GM21515 (cell line): ENCODE data around the gene BRCA2.
A peak's percentile ranks its signal among the peaks of the same experiment; 100 is the strongest.

ENCODE experiments used
- ATAC-seq: cut with Tn5 transposase; IDR thresholded peaks from one replicate; pipeline ENCODE4 v1.9.1; 2021; ENCODE audit not compliant: unreplicated experiment

The BRCA2 gene

DNA sequence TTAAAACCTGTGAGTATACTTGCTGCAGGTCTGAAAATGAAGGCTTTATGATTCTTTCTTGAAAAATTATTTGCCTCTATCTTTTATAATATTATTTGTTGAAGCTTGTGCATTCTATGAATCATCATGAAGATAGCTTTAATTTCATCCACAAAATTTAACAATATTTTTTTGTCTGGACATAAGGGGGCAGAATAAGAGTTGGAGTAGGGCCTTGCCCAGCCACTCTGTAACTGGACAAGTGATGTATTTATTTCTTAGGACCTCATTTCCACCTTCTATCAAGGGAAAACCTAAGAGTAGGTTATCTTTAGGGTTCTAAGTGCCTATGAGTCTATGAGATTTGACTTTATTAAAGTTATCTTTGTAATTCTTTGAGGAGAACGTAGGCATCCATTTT lies 62.7 kb downstream of the BRCA2 start:
- no peak for ATAC-seq

DNA sequence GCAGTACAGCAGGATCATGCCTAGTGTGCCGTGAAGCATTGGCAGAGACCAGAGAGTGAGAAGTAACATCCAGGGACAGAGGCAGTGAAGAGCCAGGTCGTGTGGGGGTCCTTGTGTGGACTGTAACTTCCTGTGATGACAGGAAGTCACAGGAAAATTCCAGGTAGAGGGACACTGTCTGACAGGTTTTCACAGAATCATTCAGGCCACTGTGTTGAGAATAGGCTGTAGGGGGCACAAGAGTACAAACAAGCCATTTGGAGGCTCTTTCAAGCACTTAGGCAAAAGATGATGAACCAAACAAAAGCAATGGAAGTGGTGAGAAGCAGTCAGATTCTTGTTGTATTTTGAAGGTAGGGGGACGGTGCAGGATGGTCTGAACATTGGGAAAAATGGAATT lies 66.2 kb downstream of the BRCA2 start:
- ATAC-seq: no peak

DNA sequence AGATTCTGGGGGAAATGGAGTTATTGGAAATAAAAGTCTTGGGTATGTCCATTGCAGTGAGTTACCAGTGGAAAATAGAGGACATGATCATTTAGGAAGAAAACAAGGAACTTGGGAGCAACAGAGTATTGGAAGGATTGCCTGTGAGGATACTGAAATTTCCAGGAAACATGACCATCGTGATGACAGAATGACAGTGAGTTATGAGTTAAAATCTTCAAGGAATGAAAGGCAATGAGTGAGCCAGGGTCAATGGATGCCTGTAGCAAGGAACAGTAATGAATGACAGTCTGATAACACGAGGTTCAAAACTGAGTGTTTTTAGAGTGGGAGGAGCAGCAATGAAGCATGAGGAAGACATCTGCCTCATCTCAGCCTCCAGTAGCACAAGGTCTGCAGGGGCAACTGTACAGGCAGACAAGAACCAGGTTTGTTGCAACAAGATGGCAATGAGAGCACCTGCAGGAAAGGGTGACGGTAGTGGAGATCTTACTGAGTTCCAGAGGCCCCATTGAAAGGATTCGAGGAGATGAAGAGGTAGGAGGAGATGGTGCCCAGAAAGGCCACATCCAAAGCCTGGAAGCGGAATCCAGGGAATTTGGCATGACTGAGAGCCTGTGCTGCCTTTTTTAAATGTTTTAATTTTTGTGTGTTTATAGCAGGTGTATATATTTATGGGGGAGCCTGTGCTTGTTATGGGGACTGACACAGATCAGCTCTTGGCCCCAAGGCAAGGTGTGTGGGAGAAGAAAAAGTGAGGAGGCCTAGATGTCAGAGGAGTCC lies 68.7 kb downstream of the BRCA2 start:
- ATAC-seq: no peak

DNA sequence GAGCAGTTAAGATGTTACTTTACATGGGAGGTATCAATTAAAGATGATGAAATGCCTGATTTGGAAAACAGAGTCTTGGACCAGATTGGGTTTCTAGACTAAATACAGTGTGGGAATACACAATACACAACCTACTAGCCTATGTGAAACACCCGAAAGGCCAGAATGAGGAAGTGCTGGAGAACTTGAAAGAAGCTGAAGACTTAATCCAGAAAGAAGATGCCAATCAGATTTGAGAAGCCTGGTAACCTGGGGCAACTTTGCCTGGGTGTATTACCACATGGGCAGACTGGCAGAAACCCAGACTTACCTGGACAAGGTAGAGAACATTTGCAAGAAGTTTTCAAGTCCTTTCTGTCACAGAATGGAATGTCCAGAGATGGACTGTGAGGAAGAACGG lies 69.4 kb downstream of the BRCA2 start:
- ATAC-seq: no peak

DNA sequence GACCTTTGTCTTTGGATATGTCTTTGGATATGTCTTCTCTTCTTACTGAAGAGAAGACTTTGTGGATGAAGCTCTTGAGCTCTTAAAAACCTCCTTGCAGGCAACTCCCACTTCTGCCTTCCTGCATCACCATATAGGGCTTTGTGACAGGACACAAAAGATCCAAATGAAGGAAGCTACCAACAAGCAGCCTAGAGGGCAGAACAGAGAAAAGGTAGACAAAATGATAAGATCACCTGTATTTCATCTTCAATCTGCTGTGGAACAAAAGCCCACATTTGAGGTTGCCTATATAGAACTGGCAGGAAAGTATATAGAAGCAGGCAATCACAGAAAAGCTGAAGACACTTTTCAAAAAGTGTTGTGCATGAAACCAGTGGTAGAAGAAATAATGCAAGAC lies 70.1 kb downstream of the BRCA2 start:
- no peak for ATAC-seq

DNA sequence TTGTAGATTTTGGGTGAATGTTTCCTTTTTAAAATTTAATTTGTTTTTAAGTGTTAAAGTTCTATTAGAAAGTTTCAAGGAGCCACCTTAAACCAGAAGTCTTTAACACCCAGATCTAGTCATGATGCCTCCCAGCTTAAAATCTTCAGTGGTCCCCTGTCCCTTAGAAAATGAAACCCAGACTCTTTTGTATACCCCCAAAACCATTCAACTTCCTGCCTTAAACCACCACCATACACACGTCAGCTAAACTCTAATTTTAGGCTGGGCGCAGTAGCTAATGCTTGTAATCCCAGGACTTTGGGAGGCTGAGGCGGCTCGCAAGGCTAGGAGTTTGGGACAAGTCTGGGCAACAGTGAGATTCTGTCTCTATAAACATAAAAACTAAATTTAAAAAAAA lies 74.7 kb downstream of the BRCA2 start:
- ATAC-seq: no peak

DNA sequence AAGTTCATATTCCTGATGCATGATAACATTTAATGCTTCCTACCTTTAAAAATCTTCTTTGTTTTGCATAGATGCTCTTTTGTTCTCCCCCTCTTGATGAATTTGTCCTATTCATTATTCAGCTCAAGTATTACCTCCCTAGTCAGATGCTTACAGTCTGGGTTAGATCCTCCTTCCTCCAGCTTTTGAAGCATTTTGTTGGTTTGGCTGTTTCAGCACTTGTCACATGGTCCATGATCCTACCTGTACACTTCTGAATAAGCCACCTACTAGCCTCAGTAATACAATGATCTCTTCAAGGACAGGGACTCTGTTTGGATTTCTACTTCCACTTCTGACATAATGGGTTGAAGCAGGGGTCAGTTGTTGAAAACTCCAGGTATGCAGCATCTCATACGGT lies 75.2 kb downstream of the BRCA2 start:
- ATAC-seq: no peak

DNA sequence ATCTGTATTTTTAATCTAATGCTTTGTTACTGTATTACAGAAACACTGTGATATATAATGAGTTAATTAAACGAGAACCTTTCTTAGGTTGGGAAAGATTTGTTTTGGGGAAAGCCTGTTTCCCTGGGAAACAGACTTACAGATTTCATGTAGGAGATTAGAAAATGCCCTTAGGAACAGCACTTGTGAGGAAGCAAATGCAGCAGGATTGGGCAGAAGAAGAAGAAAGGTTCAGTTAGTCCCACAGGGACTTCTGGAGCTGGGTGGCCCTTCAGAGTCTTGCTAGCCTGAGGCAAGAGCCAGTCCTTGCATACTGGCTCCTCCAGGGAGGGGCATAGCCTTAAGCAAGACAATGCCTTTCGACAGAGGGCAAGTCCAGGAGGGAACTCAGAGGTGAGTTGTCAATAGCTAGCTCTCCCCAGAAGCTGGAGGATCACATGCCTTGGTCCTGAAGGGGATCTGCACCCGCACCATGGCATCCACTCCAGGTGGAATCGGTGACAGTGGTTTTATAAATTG lies 75.9 kb downstream of the BRCA2 start:
- ATAC-seq: no peak

DNA sequence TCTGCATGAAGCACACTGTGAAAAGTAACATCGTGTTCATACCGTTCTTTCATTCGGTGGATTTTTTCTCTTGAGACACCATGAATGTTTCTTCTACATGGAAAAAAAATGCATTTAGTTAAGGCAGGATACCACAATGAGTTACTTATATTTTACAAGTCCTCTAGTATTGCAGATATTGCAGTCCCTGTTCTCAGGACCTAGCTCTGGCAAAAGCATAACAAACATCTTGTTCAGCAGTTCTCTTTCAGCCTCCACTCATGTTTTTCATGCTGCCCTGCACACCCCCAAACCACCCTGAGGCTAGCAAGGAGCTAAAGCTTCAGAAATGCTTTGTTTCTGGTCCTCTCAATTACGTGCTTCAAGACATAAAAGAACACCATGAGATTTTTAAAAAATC lies 87.8 kb downstream of the BRCA2 start:
- no peak for ATAC-seq

DNA sequence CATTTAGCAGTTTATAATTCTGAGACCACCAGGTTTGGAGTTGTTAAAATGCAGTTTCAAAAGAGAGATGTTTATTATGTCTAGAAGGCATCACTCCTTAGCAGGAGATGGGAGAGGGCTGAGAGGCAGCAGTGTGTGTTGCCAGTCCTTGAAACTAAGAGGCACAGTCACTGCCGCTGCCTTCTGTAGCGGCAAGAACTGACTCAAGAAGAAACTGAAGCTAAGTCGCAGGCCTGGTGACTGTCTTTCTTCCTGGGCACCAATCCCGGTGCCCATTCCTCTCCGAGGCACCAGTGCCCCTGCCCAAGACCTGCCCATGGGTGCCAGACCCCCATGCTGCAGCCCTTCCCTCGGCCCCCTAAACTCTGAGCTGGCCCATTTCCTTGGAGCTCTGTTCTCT lies 92.5 kb downstream of the BRCA2 start:
- ATAC-seq: no peak

DNA sequence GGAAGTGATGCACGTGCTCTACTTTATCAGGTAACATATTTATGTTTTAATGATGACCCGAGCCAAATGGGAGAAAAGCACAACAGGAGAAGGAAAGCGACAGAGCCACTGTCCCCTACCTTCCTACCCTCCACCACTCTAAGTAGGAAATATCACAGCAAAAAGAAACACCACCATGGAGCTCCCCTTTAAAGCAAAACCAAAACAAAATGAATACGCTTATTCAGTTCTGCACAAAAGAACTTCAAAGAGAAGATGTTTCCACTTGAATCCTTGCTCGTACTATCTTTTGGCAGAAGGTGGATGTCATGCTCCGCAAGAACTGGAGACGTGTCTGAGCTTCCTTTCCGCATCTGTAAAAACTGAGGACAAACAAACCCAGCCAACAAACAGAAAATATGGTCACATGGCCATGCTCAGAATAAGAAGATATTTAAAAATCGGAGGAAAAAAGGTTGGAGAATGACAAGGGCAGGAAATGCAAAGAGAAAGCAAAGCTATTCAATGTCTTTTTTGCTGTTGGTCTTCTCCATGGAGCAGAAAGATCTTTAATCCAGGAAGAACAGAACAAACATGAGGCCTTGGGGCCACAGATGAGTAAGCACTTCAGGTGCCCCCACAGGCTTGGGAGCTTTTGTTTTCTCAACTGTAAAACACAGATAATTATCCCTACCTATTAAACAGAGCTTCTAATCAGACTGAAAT lies 93.1 kb downstream of the BRCA2 start:
- no peak for ATAC-seq

DNA sequence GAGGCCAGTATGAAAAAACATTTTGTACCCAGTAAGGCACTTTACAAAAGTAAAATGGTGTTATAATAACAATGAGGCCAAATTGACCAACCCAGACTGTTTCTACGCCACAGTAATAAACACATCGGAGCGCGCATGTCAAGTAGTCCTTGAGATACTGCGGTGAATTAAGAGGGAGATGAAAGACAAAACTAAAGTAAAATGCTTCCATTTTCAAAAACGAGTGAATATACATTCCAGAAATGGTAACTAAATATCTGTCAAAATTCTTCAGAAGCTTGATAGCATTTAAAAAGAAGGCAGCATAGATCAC lies 93.6 kb downstream of the BRCA2 start:
- ATAC-seq: no peak

DNA sequence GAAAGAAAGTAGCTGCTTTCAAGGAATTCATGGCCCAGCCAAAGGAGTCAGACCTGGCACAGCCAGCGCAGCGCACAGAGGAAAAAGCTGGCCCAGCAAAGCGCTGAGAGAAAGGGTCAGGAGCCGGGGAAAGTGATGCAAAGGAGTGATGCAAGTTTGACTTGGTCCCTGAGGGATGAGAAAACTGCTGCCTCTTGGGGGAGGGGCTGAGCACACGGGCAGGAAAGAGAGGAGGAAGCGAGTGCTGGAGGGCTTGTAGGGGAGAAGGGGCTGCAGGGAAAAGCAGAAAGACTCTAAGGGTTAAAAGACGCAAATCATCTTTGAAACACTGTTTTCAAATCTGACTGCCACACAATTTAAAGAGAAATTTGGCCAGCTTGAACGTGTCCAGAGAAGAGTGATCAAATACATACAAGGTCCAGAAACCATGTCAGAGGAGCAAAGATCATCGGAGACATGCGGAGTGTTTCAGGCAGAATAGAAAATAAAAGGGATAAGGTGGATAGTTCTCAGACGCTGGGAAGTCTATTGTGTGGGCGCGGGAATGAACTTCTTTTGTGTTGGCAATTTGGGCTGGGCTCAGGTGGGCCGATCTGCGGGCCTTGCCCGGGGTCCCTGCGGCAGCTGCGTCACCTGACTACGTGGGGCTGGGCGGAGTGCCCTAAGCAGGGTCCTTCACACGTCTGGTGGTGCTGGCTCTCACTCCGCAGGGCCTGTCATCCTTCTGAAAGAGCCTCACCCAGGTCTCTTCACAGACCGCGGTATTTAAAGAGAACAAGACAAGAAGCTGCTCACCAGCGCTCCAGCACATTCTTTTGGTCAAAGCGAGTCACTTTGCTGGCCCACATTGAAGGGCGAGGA lies 94.5 kb downstream of the BRCA2 start:
- ATAC-seq: no peak

DNA sequence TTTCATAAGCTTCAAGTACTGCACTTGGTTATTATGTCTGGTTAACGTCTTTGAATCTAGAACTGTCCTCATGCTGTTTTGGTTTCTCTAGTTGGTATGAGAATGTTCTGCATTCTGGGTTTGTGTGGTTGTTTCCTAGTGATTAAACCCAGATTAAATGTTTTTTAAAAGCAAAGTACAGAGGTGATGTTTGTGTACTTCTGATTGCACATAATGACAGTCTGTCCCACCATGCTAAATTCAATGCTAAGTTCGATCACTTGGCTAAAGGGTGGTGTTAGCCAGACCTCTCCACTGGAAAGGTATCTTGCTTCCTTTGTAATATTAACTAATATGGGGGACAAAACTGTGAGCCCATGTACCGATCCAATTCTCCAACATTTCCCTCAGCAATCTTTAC lies 98.0 kb downstream of the BRCA2 start:
- no peak for ATAC-seq

DNA sequence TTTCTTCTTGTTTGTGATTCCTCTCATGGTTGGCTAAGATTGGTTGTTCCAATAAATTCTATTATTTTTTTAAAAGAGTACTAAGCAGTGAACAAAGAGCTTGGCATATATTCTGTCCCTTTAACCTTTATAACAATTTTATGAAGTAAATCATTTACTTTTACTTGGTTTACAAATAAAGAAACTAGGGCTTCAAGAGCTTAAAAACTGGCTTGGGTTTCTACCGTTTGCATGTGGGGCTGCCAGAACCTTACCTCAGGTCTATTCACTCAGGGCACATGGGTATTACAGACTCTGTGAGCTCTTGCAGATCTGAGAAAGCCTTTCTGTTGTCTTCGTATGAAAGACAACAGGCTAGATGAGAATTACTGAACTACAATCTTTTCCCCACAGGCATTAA lies 99.3 kb downstream of the BRCA2 start:
- ATAC-seq: no peak

DNA sequence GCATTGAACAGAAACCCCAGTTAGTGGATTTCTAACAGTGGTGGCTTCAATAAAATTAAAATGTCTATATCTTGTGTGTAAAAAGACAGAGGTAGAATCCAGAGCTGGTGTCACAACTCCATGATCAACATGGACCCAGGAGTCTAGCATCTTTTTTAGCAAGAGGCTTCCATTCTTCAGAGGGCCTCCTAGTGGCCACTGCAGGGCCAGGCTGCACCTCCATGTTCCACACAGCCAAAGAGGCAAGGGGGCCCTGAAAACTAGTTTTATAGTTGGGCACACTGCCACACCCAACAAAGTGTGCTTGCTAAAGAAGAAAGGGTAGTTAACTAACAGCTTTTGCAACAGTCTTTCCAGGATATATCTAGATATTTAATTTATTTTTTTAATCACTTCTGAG lies 99.7 kb downstream of the BRCA2 start:
- no peak for ATAC-seq

DNA sequence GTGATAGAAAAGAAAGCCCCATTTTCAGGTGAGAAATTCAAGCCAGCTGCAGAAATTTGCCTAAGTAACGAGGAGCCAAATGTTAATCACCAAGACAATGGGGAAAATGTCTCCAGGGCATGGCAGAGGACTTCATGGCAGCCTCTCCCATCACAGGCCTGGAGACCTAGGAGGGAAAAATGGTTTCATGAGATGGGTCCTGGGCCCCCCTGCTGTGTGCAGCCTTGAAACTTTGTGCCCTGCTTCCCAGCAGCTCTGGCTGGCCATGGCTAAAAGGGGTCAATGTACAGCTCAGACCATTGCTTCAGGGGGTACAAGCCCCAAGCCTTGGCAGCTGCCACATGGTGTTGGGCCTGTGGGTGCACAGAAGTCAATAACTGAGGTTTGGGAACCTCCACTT lies 102.7 kb downstream of the BRCA2 start:
- ATAC-seq: no peak

DNA sequence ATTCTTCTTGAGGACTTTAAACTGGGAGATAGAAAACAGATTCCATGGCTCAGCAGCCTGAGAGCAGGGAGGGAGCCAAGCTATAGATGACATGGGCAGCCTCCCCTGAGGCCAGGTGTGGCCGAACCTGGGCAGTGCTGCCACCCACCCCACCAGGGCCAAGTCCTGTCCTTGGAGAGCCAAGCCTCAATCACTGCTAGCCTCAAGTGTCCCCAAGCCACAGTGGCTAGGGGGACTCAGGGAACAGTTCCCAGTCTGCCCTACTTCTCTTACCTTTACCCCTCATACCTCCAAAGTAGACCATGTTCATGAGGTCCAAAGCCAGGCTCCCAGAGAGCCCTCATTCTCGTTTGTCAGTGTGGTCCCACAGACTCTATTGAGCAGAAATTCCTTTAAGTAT lies 104.6 kb downstream of the BRCA2 start:
- ATAC-seq: no peak

DNA sequence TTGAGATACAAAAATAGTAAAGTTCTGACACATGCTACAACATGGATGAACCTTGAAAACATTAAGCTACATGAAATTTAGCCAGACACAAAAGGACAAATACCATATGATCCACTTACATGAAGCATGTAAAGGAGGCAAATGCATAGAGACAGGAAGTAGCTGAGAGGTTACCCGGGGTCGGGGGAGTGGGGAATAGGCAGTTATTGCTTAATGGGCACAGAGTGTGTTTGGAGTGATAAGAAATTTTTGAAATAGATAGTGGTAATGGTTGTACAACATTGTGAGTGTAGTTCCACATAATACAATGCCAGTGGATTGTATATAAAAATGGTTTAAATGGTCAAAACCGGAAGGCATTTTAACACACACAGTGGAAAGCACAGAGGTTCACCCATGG lies 108.3 kb downstream of the BRCA2 start:
- no peak for ATAC-seq

DNA sequence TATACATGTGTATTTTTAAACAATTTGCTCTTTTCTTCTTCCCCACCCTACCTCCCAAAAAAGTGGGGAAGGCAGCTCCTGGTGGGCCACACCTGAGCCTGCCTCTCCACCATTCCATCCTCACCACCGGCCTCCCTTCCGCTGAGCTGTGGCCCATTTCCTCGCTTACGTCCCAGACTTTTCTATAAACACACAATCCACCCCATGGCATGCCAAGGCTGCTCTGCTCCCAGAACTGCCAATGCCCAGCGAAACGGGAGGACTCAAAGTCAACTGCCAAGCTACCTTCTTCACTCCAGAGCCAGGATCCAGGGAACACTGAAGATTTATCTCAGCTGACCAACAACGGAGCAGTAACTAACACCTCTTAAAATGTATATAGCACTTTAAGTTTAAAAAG lies 109.8 kb downstream of the BRCA2 start:
- no peak for ATAC-seq

DNA sequence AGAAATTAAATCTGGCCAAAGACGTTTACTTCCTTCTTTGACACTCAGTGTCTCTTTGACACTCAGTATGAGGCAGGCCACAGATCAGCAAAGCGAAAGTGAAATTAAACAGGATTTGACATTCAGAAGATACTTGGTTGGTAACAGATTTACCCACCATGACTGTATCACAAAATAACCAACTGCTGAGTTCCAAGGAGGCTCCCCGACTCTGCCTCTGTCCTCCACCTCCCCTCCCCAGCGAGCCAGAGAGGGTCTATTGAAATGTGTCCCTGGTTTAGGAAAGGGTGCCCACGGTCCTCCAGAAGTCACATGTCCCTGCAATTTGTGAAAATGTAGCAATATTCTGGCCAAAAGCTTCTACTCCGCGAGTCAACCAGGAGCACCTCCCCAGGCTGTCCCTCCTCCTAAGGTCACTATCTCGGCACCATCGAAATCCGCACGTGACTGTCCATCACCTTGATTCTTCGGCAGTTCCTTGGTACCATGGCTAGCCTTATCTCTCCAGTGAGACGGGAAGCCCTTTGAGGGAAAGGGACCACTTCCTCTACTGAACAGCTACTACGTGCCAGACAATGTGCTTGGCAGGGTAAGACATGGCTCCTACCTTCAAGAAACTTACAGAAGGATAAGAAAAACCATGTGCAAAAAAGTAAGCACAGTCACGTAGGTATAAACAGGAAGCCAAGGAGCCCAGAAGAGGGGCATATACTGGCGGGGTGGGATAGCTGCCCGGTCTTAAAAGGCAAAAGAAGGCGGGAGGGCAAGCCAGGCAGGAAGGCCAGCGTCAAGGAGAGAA lies 111.1 kb downstream of the BRCA2 start:
- peak; percentile 30 for ATAC-seq
